Vagina (tissue), 2 donors: ENCODE results near the gene RBM20.

Experiments
- CTCF ChIP-seq, 3 experiments: fragments of 450-650 bp in 2 of 3; fragments of 200-600 bp in 1 of 3; sonication (generic) in 1 of 3; IDR thresholded peaks; one replicate each; pipeline ENCODE4 v1.5.1; 2017 to 2019; ENCODE audit warnings: antibody characterized with exemption in 3 of 3, mild to moderate bottlenecking in 2 of 3, moderate library complexity in 2 of 3
- POLR2AphosphoS5 ChIP-seq, 2 donors: sonication (generic); formaldehyde crosslinking; IDR thresholded peaks; one replicate each; pipeline ENCODE4 v1.9.0; 2017; ENCODE audit warnings: antibody characterized with exemption in 2 of 2, mild to moderate bottlenecking in 2 of 2, low read depth in 1 of 2; ENCODE audit not compliant: insufficient read depth in 1 of 2

GRCh38 chr10:110786172-110786571, 142.0 kb downstream of the RBM20 start:
- no peak for TF ChIP-seq POLR2AphosphoS5 (IDR thresholded peaks at IDR 0.05; ENCODE audit: insufficient read depth in 1 of 2, low read depth in 1 of 2)
- no peak for TF ChIP-seq CTCF (IDR thresholded peaks at IDR 0.05)
